ENCODE results near the gene PCDHGC4. TPM values are rescaled to one million over a fixed set of nuclear protein-coding genes. Genes with fewer than 3 reads are reported as not detected.

The PCDHGC4 gene
- total RNA-seq, 1 experiment from 2014 or later = 0.40 TPM

- intact Hi-C loops (cut with micrococcal nuclease) = no loop called here
- H3K27ac Mint-ChIP-seq (ENCODE audit: low read depth, unreplicated experiment) = no peak overlapping the region
- H3K27me3 Mint-ChIP-seq (ENCODE audit: insufficient read depth, unreplicated experiment) = no peaks in the 10 kb centered on the region
- H3K36me3 Mint-ChIP-seq (ENCODE audit: insufficient read depth, unreplicated experiment) = peaks cover 4% of the 10 kb centered on the region
- TF ChIP-seq CTCF (IDR thresholded peaks at IDR 0.05; ENCODE audit: unreplicated experiment) = no peak
- BruUV-seq (replicated peaks) = no TSS peak
- no peaks in the 10 kb centered on the region for H3K4me1 Mint-ChIP-seq (ENCODE audit: insufficient read depth, unreplicated experiment)
- no peak for DNase-seq (ENCODE audit: unreplicated experiment)
- CTCF ChIA-PET = interaction anchor here (1.2 kb wide), 1 partner anchor 16 kb away, joined by 3 read pairs; no protein-coding TSS in a partner anchor
- H3K4me3 Mint-ChIP-seq (ENCODE audit: unreplicated experiment) = no peak overlapping the region
- peaks cover 23% of the 10 kb centered on the region for H3K9me3 Mint-ChIP-seq (ENCODE audit: unreplicated experiment)
- POLR2A ChIA-PET = interaction anchor here (0.7 kb wide), 1 partner anchor 17 kb away, joined by 3 read pairs; no protein-coding TSS in a partner anchor
These were observed 43.2 kb upstream of the PCDHGC4 start for GRCh38 chr5:141441571-141442170.

GRCh38 chr5:141465351-141465750 is 19.5 kb upstream of the PCDHGC4 start:
- TF ChIP-seq CTCF (IDR thresholded peaks at IDR 0.05; ENCODE audit: unreplicated experiment) = no peak
- no peak for DNase-seq (ENCODE audit: unreplicated experiment)
- no TSS peak for BruUV-seq (replicated peaks)
- no peaks in the 10 kb centered on the region for H3K27me3 Mint-ChIP-seq (ENCODE audit: insufficient read depth, unreplicated experiment)
- H3K36me3 Mint-ChIP-seq (ENCODE audit: insufficient read depth, unreplicated experiment) = no peaks in the 10 kb centered on the region
- H3K9me3 Mint-ChIP-seq (ENCODE audit: unreplicated experiment) = no peaks in the 10 kb centered on the region
- H3K27ac Mint-ChIP-seq (ENCODE audit: low read depth, unreplicated experiment) = no peak overlapping the region
- no peaks in the 10 kb centered on the region for H3K4me1 Mint-ChIP-seq (ENCODE audit: insufficient read depth, unreplicated experiment)
- intact Hi-C loops (cut with micrococcal nuclease) = no loop called here
- ChIA-PET CTCF (interaction anchor here (0.6 to 3.6 kb wide), 8 partner anchors 10 to 153 kb away, joined by 3 to 23 read pairs (median 3); partner anchors contain the start of genes PCDHGB7 and PCDHGC3), POLR2A (interaction anchor here (0.6 to 4.7 kb wide), 3 partner anchors 11 to 95 kb away, joined by 3 to 17 read pairs (median 3); partner anchors contain the start of gene PCDHGC3)
- H3K4me3 Mint-ChIP-seq (ENCODE audit: unreplicated experiment) = no peak overlapping the region

GRCh38 chr5:141475625-141476131 is 9.2 kb upstream of the PCDHGC4 start, which contains the start of gene PCDHGC3:
Gene PCDHGC3, plus strand, starts transcription at chr5:141475966. Its CDS starts 151 bp downstream, at chr5:141476117.
- Mint-ChIP-seq H3K36me3 (ENCODE audit: insufficient read depth, unreplicated experiment) (peaks cover 28% of the 10 kb centered on the region), H3K4me1 (ENCODE audit: insufficient read depth, unreplicated experiment) (peaks cover 18% of the 10 kb centered on the region), H3K4me3 (ENCODE audit: unreplicated experiment) (peak within 1 kb of the TSS; percentile 94), H3K27ac (ENCODE audit: low read depth, unreplicated experiment) (peak within 1 kb of the TSS; percentile 84), H3K9me3 (ENCODE audit: unreplicated experiment) (no peaks in the 10 kb centered on the region), H3K27me3 (ENCODE audit: insufficient read depth, unreplicated experiment) (no peaks in the 10 kb centered on the region)
- CTCF ChIA-PET = interaction anchor here (0.6 to 4.8 kb wide), 32 partner anchors 8 to 602 kb away, joined by 3 to 75 read pairs (median 5); partner anchors contain the start of genes DIAPH1, PCDHB10, PCDHB14 and PCDHGA10
- peak; percentile 98 for DNase-seq (ENCODE audit: unreplicated experiment)
- peak; percentile 55 for TF ChIP-seq CTCF (IDR thresholded peaks at IDR 0.05; ENCODE audit: unreplicated experiment)
- intact Hi-C loops (cut with micrococcal nuclease) = loop anchor here (1.0 to 2.0 kb wide), 4 partner anchors 34 to 253 kb away; partner anchors contain the start of gene PCDHB14
- POLR2A ChIA-PET = interaction anchor here (0.6 to 4.5 kb wide), 19 partner anchors 11 to 435 kb away, joined by 3 to 82 read pairs (median 6); partner anchors contain the start of genes PCDHGA10, PCDHGC5 and TAF7
- no TSS peak for BruUV-seq (replicated peaks)

All from MCF 10A (cell line).